ENCODE measurements around the gene SLC31A2.

SLC31A2 gene

GRCh38 chr9:113155911-113156588 lies 5.2 kb downstream of the SLC31A2 start:
- Mint-ChIP-seq H3K9me3 (no peaks in the 10 kb centered on the region), H3K4me3 (no peak overlapping the region), H3K27me3 (ENCODE audit: low read depth, poor library complexity) (peaks cover 30% of the 10 kb centered on the region), H3K4me1 (peaks cover 17% of the 10 kb centered on the region), H3K36me3 (ENCODE audit: low read depth) (peaks cover 11% of the 10 kb centered on the region), H3K27ac (peak overlapping the region; percentile 94)
- no peak for DNase-seq
- no peak for TF ChIP-seq CTCF (IDR thresholded peaks at IDR 0.05)

- no peak for TF ChIP-seq CTCF (IDR thresholded peaks at IDR 0.05)
- H3K4me1 Mint-ChIP-seq: peaks cover 13% of the 10 kb centered on the region
- no peak overlapping the region for H3K4me3 Mint-ChIP-seq
- peaks cover 11% of the 10 kb centered on the region for H3K36me3 Mint-ChIP-seq (ENCODE audit: low read depth)
- no peaks in the 10 kb centered on the region for H3K9me3 Mint-ChIP-seq
- H3K27ac Mint-ChIP-seq: no peak overlapping the region
- peaks cover 23% of the 10 kb centered on the region for H3K27me3 Mint-ChIP-seq (ENCODE audit: low read depth, poor library complexity)
- DNase-seq: no peak
Observed at GRCh38 chr9:113156880-113157279, 6.1 kb downstream of the SLC31A2 start.

- H3K27ac Mint-ChIP-seq: no peak overlapping the region
- peaks cover 8% of the 10 kb centered on the region for H3K27me3 Mint-ChIP-seq (ENCODE audit: low read depth, poor library complexity)
Observed at GRCh38 chr9:113158446-113158845, 7.6 kb downstream of the SLC31A2 start.

GRCh38 chr9:113160571-113160970 lies 9.8 kb downstream of the SLC31A2 start:
- Mint-ChIP-seq H3K27ac (no peak overlapping the region), H3K36me3 (ENCODE audit: low read depth) (peaks cover 30% of the 10 kb centered on the region), H3K4me3 (no peak overlapping the region), H3K4me1 (peaks cover 7% of the 10 kb centered on the region), H3K9me3 (no peaks in the 10 kb centered on the region), H3K27me3 (ENCODE audit: low read depth, poor library complexity) (no peaks in the 10 kb centered on the region)
- no peak for DNase-seq
- no peak for TF ChIP-seq CTCF (IDR thresholded peaks at IDR 0.05)

More at GRCh38 chr9:113158446-113158845, 7.6 kb downstream of the SLC31A2 start:
- H3K4me3 Mint-ChIP-seq: no peak overlapping the region
- DNase-seq: no peak
- peaks cover 7% of the 10 kb centered on the region for H3K4me1 Mint-ChIP-seq
- peaks cover 22% of the 10 kb centered on the region for H3K36me3 Mint-ChIP-seq (ENCODE audit: low read depth)
- no peak for TF ChIP-seq CTCF (IDR thresholded peaks at IDR 0.05)
- no peaks in the 10 kb centered on the region for H3K9me3 Mint-ChIP-seq

GRCh38 chr9:113163001-113163400 lies 12.2 kb downstream of the SLC31A2 start:
- Mint-ChIP-seq H3K36me3 (ENCODE audit: low read depth) (peaks cover 46% of the 10 kb centered on the region), H3K9me3 (no peaks in the 10 kb centered on the region), H3K4me1 (no peaks in the 10 kb centered on the region), H3K27ac (no peak overlapping the region), H3K27me3 (ENCODE audit: low read depth, poor library complexity) (no peaks in the 10 kb centered on the region), H3K4me3 (no peak overlapping the region)
- no peak for DNase-seq
- no peak for TF ChIP-seq CTCF (IDR thresholded peaks at IDR 0.05)

Measured in nephron progenitor cell (in vitro differentiated cells).